Amniotic epithelial cell (primary cell): ENCODE data around the gene OR3A2.
"Not testable (repeated sequence)": the region's sequence is repeated elsewhere in the genome, so short reads cannot be mapped to it uniquely, and the experiment has no call there.

Experiments
- DNase-seq: peaks from one replicate; pipeline ENCODE4 v3.0.0-alpha.2; 2010; ENCODE audit warnings: low read depth

Gene OR3A2

GRCh38 chr17:3385869-3386816, at the start of gene OR3A2:
OR3A2 (minus strand) TSS chr17:3386308.
- no peak for DNase-seq

GRCh38 chr17:3433741-3434140, 47.6 kb upstream of the OR3A2 start, which contains the start of gene OR1E2:
OR1E2 (minus strand) TSS chr17:3433841; CDS start chr17:3433841, 0 bp downstream.
- DNase-seq: no peak

- DNase-seq: not testable (repeated sequence)
Observed at GRCh38 chr17:3433215-3433614, 47.1 kb upstream of the OR3A2 start.

- no peak for DNase-seq
Observed at GRCh38 chr17:3418222-3418621, 32.1 kb upstream of the OR3A2 start.

GRCh38 chr17:3415610-3416009, 29.5 kb upstream of the OR3A2 start:
- DNase-seq: no peak

GRCh38 chr17:3412216-3412615, 26.1 kb upstream of the OR3A2 start:
- not testable (repeated sequence) for DNase-seq

- no peak for DNase-seq
Observed at GRCh38 chr17:3411070-3411469, 25.0 kb upstream of the OR3A2 start, which contains the start of gene OR3A3. OR3A3 (plus strand) TSS chr17:3411370.

GRCh38 chr17:3403856-3404255, 17.7 kb upstream of the OR3A2 start:
- DNase-seq: not testable (repeated sequence)

GRCh38 chr17:3401786-3402185, 15.7 kb upstream of the OR3A2 start:
- DNase-seq: no peak

GRCh38 chr17:3400055-3400454, 13.9 kb upstream of the OR3A2 start:
- DNase-seq: no peak

- no peak for DNase-seq
Observed at GRCh38 chr17:3398310-3398709, 12.2 kb upstream of the OR3A2 start, which contains the start of gene OR1E1. OR1E1 (minus strand) TSS chr17:3398410; CDS start chr17:3398410, 0 bp downstream.

- DNase-seq: not testable (repeated sequence)
Observed at GRCh38 chr17:3397801-3398200, 11.7 kb upstream of the OR3A2 start.

- DNase-seq: no peak
Observed at GRCh38 chr17:3389791-3390190, 3.7 kb upstream of the OR3A2 start.

- DNase-seq: no peak
Observed at GRCh38 chr17:3381957-3382356, 4.2 kb downstream of the OR3A2 start.

- DNase-seq: no peak
Observed at GRCh38 chr17:3378321-3378720, 7.8 kb downstream of the OR3A2 start.

- DNase-seq: not testable (repeated sequence)
Observed at GRCh38 chr17:3371167-3371566, 14.9 kb downstream of the OR3A2 start.

GRCh38 chr17:3342782-3343181, 43.3 kb downstream of the OR3A2 start:
- DNase-seq: not testable (repeated sequence)

GRCh38 chr17:3335876-3336275, 50.2 kb downstream of the OR3A2 start:
- DNase-seq: no peak

- DNase-seq: no peak
Observed at GRCh38 chr17:3318336-3318735, 67.8 kb downstream of the OR3A2 start.

- no peak for DNase-seq
Observed at GRCh38 chr17:3316836-3317235, 69.3 kb downstream of the OR3A2 start.

- no peak for DNase-seq
Observed at GRCh38 chr17:3308603-3309002, 77.5 kb downstream of the OR3A2 start.

GRCh38 chr17:3298260-3298659, 87.8 kb downstream of the OR3A2 start, which contains the start of gene OR3A1:
OR3A1 (minus strand) TSS chr17:3298360; CDS start chr17:3292582, 5,778 bp downstream.
- DNase-seq: no peak

- DNase-seq: no peak
Observed at GRCh38 chr17:3295632-3296031, 90.5 kb downstream of the OR3A2 start.
